GM18858 (cell line): ENCODE measurements around the gene ADD3.

Experiments
- ATAC-seq: cut with Tn5 transposase; IDR thresholded peaks from one replicate; pipeline ENCODE4 v1.9.1; 2021; ENCODE audit not compliant: unreplicated experiment

ADD3 gene

DNA sequence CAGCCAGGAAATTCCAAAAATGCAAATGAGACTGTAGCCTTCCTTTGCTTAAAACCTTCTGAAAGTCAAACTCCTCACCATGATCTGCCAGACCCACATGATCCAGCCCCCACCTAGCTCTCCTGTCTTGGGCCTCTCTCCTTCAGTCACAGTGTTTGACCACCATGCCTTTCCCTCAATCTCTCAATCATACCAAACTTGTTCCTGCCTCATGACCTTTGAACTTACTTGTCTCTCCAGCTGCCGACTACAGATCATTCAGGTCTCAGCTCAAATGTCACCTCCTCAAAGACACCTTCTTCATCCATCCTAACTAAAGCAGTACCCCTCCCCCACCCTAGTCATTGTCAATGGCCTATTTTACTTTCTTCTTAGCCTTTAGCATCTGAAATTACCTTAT, 9.3 kb upstream of the ADD3 start:
- no peak for ATAC-seq

GRCh38 chr10:110002801-110003523, 4.8 kb upstream of the ADD3 start:
- ATAC-seq, result no peak

- no peak for ATAC-seq
Observed at GRCh38 chr10:110003524-110003885, 4.3 kb upstream of the ADD3 start.

DNA sequence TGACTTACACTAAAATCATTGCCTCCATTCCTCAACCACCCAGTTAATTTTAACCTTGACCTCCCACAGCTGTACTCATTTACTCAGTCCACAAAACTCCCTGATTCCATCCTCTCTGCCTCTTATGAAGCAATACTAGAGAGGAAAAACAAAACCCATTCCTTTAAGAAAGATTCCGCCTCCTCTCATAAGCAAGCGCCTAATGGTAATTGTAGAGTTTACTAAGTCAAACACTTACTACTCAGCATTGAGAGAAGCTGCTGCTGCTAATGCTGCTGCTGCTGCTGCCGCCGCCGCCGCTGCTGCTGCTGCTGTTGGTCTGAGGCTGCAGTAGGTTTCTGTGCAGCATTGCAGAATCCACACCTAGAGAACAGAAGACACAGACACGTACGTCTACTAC, 2.1 kb upstream of the ADD3 start:
- no peak for ATAC-seq

DNA sequence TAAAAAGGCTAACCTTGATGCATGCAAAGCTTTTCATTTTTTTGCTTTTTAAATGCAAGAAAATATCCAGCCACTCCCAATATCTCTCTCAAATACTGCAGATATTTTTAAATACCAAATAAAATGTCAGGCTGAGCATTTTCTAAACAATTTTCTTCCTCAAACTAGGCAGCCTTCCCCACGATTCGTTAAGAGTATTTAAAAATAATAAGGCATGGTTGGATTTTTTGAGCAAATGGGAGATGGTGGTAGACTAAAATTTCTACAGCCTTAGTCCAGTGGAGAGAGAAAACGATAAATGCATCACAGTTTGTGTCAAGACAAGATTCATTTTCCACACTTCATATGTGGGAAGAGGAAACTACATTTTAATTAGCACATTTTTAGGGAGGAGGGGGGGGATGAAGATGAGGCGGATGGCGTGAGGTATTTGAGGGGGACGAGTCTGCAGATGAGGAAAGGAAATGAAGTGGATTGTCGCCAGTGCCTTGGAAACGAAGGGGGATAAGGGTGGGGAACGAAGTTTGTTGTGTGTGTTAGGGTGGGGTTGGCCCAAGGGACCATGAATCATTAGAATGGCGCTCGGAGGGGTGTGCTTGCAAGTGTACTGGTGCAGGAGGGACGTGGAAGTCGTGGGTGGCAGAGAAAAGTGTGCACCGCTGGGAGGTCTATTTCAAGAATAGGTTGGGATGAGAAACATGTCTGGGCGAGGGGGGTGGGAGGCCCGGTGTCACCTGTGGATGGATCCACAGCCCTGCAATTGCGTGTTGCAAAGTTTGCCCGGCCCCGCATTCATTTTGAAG, 1.2 kb upstream of the ADD3 start:
- no peak for ATAC-seq

DNA sequence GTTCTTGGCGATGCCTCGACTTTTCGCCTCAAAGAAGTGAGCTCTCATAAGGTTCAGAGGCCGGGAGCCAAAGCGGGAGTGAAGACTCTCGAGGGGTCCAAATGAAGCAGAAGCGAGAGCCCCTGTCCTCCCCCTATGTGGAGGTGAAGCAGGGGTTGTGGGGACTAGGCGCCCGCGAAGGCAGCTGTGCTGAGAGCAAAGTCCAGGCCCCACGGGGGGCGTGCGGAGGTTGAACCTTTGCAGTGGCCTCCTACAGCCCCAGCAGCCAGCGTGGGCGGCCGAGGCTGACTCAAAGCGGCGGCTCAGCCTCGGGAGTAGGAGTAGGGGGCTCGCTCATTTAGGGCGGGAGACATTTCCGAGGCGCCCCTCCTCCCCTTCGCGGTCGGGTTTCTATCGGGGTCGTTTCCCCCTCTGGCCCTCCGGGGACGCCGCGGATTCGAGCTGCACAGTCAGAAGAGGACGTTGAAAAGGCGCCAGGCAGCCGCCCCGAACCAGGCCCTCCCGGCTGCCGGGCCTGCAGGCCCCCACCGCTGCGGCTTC, 553 bp upstream of the ADD3 start:
- peak; percentile 24 for ATAC-seq

- no peak for ATAC-seq
Observed at GRCh38 chr10:110008518-110009339, 945 bp downstream of the ADD3 start.

GRCh38 chr10:110009736-110010475, 2.1 kb downstream of the ADD3 start:
- ATAC-seq, result peak; percentile 28

- ATAC-seq, result no peak
Observed at GRCh38 chr10:110010486-110011378, 2.9 kb downstream of the ADD3 start.

- ATAC-seq, result no peak
Observed at GRCh38 chr10:110011681-110012080, 3.9 kb downstream of the ADD3 start.

DNA sequence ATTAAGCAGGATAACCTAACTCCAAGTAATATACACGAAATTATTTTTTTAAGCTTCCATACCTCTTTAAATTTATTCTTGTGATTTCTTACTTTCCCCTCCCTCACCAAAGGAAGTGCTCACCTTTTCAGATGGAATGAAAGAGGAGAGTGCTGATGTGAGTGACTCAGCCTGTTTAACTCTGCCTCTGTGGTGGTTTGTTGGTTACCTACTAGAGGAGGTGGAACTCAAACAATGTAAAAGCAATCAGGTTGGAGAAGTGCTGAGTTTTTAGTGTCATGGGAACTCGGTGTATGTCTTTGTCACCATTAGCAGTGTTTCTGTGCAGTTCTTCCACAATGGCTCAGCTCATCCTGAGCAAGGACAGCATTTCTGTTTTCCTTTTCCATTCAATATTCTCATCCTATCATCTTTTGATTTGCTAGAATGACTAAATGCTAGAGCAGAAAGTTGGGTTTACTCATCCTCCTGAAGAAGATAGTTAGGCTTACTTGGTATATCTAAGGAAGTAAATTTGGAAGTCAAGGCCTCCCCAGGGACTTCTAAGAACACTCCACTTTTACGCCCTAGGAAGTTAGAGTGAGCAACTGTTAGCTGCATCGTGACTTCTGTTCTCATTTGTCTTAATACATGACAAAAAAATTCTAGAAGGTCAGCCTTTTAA, 6.0 kb downstream of the ADD3 start:
- peak; percentile 31 for ATAC-seq

DNA sequence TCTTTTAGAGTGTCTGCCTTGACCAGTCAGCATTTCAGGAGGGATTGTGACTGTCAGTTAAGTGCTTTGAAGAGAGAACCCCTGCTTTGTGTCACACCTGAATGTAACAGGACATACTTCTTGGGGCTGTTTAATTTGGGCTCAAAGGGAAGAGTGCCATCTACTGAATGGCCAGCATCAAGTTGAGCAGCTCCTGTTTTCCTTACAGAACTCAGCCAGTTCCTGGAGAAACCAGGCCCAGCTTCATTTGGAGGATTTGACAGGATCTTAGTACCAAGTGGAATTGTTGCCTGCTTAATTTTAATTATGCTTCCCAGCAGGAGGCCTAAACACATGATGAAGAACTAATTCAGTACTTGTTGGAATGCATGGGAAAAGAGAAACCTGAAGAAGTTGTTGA, 8.3 kb downstream of the ADD3 start:
- ATAC-seq, result no peak

GRCh38 chr10:110017052-110017451, 9.3 kb downstream of the ADD3 start:
- no peak for ATAC-seq

GRCh38 chr10:110017907-110018306, 10.1 kb downstream of the ADD3 start:
- ATAC-seq, result no peak

DNA sequence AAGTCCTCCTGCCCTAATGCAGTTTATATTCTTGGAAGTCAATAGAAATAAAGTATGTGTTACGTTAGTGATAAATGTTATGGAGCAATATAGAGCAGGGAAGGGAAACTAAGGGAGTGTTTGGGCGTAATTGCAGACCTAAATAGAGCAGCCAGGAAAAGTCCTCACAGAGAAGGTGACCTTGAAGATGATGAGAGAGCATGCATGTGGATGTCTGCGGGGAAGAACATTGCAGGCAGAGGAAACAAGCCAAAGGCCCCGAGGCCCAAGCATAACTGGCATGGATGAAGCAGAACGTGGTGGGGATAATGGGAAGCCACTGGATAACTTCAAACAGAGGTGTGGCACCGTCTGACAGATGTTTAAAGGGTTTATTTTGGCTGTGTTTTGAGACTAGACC, 12.5 kb downstream of the ADD3 start:
- ATAC-seq, result no peak

GRCh38 chr10:110022716-110023504, 15.1 kb downstream of the ADD3 start:
- ATAC-seq, result no peak

DNA sequence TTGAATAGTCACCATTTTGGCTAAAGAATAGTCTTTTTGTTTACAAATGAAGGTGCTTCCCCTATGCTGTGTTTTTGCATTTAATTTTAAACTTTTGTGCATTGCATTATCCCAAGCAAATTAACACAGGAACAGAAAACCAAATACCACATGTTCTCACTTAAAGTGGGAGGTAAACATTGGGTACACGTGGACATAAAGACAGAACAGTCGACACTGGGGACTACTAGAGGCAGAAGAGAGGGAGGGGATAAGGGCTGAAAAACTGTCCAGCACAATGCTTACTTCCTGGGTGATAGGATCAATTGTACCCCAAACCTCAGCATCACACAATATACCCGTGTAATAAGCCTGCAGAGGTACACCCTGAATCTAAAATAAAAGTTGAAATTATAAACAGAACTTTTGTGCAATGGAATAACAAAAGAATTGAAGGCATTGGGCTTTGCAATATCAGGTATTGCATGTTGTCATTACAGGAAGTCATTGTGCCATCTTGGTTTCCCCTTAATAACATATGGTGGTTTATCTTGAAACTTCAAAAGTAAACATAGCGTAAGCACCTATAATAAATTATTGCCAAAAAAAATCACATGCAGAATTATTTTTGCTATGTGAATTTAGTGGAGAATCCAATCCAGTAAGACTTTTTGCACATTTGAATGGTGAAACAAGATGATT, 16.1 kb downstream of the ADD3 start:
- no peak for ATAC-seq

DNA sequence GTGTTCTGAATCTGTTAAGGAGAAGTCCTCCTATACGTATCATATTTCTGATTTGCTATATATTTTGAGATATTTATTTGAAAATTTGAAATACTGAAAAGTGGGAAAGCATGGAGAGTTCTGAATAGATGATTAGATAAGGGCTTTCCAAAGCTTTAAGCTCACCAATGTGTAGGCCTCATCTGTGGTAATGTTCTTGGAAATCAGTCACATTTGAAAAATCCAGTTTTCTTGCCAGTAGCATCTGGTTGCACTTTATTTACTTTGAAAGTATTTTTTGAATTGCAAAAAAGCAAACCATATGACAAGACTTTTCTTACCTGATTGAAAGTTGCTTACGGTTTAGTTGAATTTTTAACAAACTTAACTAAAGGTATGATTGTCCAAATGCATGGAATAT, 21.7 kb downstream of the ADD3 start:
- no peak for ATAC-seq
